T47D (cell line): ENCODE measurements around the gene RPL36AL.
"Not testable (repeated sequence)": the region's sequence is repeated elsewhere in the genome, so short reads cannot be mapped to it uniquely, and the experiment has no call there.

ENCODE experiments used
- DNase-seq, 2 experiments: peaks; one replicate each; pipeline versions ENCODE4 v3.0.0 to v3.0.0-alpha.2; 2011 to 2012; ENCODE audit warnings: low read depth in 1 of 2, low spot score in 1 of 2
- JUND ChIP-seq: IDR thresholded peaks from 2 replicates; pipeline ENCODE4 v1.6.1; 2012; ENCODE audit warnings: low read depth
- in situ Hi-C: cut with HindIII; loops from 2 replicates; pipeline ENCODE4 v1.10.0; 2016; ENCODE audit warnings: low sequenced_read_pairs, low pct_unique_long_range_greater_than_20kb

The RPL36AL gene

GRCh38 chr14:49607583-49607982, 12.8 kb downstream of the RPL36AL start:
- no peak for TF ChIP-seq JUND
- in situ Hi-C loops, result no loop called here
- no peak for DNase-seq

- in situ Hi-C loops, result no loop called here
- no peak for TF ChIP-seq JUND
- peak; percentile 83 to 93 for DNase-seq
Observed at GRCh38 chr14:49598485-49599300, 21.7 kb downstream of the RPL36AL start, which contains the start of gene LRR1. Gene LRR1, plus strand, starts transcription at chr14:49598940. Its CDS starts 81 bp downstream, at chr14:49599021.

GRCh38 chr14:49598189-49598484, 22.3 kb downstream of the RPL36AL start:
- in situ Hi-C loops, result no loop called here
- TF ChIP-seq JUND, result no peak
- DNase-seq, result no peak

- no peak for DNase-seq
- in situ Hi-C loops, result no loop called here
- TF ChIP-seq JUND, result no peak
Observed at GRCh38 chr14:49594347-49595091, 25.9 kb downstream of the RPL36AL start.

DNA sequence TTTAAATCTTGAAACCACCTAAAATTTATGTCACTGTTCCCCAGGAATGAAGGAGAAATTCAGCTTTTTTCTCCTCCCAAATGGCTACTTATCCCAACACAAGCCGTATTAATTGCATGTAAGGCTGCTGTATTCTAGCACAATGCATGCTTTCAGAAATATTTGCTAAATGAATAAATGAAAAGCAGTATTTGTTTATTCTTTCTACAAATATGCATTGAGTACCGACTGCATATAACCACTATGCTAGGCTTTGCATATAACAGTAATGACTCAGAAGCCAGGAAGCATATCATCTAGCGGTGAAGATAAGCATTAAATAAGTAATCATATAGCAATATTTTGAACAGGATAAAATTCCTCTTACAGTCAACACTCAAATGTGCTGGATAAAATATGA, 27.4 kb downstream of the RPL36AL start:
- in situ Hi-C loops, result no loop called here
- no peak for DNase-seq
- TF ChIP-seq JUND, result no peak

DNA sequence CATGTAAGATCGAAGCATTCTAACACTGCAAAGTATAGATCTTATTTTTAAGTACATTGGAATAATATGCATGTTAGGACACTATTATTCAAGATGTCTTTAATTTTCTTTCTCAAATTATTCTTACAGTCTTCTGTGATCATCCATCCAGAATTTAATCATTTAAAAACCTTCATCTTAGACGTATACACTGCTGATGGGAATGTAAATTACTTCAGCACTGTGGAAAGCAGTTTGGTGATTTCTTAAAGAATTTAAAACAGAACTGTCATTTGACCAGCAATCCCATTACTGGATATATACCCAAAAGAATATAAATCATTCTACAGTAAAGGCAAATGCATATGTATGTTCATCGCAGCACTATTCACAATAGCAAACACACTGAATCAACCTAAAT, 31.0 kb downstream of the RPL36AL start:
- no peak for TF ChIP-seq JUND
- no peak for DNase-seq
- in situ Hi-C loops, result no loop called here

GRCh38 chr14:49586673-49587460, 33.6 kb downstream of the RPL36AL start:
- no peak for TF ChIP-seq JUND
- peak in 1 of 2 experiments; percentile 89 for DNase-seq
- in situ Hi-C loops, result no loop called here

GRCh38 chr14:49585803-49586672, 34.4 kb downstream of the RPL36AL start, which contains the start of gene RPS29:
Gene RPS29, minus strand, starts transcription at chr14:49586380. Its CDS starts 34 bp downstream, at chr14:49586346.
- peak; percentile 89 to 100 for DNase-seq
- peak; percentile 85 for TF ChIP-seq JUND
- in situ Hi-C loops, result no loop called here

GRCh38 chr14:49584981-49585640, 35.3 kb downstream of the RPL36AL start:
- DNase-seq, in situ Hi-C loops: not testable (repeated sequence)

DNA sequence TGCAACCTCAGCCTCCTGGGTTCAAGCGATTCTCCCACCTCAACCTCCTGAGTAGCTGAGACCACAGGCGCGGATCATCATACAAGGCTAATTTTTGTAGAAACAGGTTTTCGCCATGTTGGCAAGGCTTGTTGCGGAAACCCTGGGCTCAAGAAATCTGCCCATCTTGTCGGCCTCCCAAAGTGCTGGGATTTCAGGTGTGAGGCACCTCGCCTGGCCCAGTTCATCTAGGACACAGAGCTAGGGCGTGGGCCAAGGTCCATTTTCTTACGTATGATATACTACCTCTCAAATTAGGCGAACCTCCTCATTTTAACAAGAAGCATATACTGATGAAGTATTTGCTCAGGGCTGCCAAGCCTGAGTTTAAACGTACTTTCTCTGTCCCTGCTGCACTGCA, 36.4 kb downstream of the RPL36AL start:
- in situ Hi-C loops, result no loop called here
- DNase-seq, result no peak
- TF ChIP-seq JUND, result no peak

DNA sequence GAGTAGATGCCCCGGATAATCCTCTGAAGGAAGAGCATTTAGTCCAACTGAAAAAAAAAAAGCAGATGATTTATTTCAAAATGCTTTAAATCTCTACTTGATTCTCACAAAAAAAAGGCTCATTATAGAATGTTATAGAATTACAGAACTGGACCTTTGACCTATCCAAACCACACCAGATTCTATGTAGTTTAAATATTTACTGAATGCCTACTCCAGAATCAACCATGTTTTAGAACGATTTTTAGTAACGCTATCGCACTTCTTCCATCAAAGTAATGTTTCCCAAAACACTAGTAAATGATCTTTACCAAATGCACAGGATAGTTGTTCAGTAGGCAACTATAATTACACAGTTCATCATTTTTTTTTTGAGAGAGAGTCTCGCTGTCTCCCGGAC, 36.8 kb downstream of the RPL36AL start:
- no peak for TF ChIP-seq JUND
- in situ Hi-C loops, result no loop called here
- no peak for DNase-seq
